HepG2 (cell line): Measurements from ENCODE around the gene PSMA3. TPM values are rescaled to one million over a fixed set of nuclear protein-coding genes. Genes with fewer than 3 reads are reported as not detected.

ENCODE experiments used
- E2F2 ChIP-seq: sonication (generic); formaldehyde crosslinking; IDR thresholded peaks from 2 replicates; pipeline ENCODE4 v1.4.0; 2020; ENCODE audit warnings: missing genetic modification reagents, borderline replicate concordance
- FOXP4 ChIP-seq: sonication (generic); formaldehyde crosslinking; IDR thresholded peaks from 2 replicates; pipeline ENCODE4 v1.4.0; 2020; ENCODE audit warnings: missing genetic modification reagents
- GABPA ChIP-seq, 2 experiments: IDR thresholded peaks; 2 replicates each; pipeline ENCODE4 v1.6.1; 2011 to 2016; ENCODE audit warnings: low read depth in 2 of 2, low read length in 1 of 2, missing biosample characterization in 1 of 2, missing genetic modification characterization in 1 of 2
- JUN ChIP-seq: sonication (generic); formaldehyde crosslinking; IDR thresholded peaks from 2 replicates; pipeline ENCODE4 v1.4.0; 2020; ENCODE audit warnings: mild to moderate bottlenecking, missing genetic modification reagents
- KLF16 ChIP-seq, 2 experiments: sonication (generic) in 1 of 2; formaldehyde crosslinking in 1 of 2; IDR thresholded peaks; 2 replicates each; pipeline versions ENCODE4 v1.6.1 to v1.8.0; 2016 to 2023; ENCODE audit warnings: missing genetic modification reagents in 2 of 2, missing compliant biosample characterization in 1 of 2
- KMT2B ChIP-seq: IDR thresholded peaks from 2 replicates; pipeline ENCODE4 v1.6.1; 2016; ENCODE audit warnings: missing genetic modification reagents, missing compliant biosample characterization
- NFKB2 ChIP-seq: sonication (generic); formaldehyde crosslinking; IDR thresholded peaks from 2 replicates; pipeline ENCODE4 v1.4.0; 2020; ENCODE audit warnings: missing genetic modification reagents, borderline replicate concordance
- PRPF4 ChIP-seq: fragments of 200-400 bp; formaldehyde crosslinking; IDR thresholded peaks from 2 replicates; pipeline ENCODE4 v1.6.1; 2016; ENCODE audit warnings: low read length, low read depth; ENCODE audit not compliant: poor library complexity, severe bottlenecking
- SYNCRIP ChIP-seq: fragments of 200-400 bp; formaldehyde crosslinking; IDR thresholded peaks from 2 replicates; pipeline ENCODE4 v1.6.1; 2018; ENCODE audit warnings: mild to moderate bottlenecking, low read depth, low read length; ENCODE audit not compliant: insufficient read depth
- TBX2 ChIP-seq: sonication (generic); formaldehyde crosslinking; IDR thresholded peaks from 2 replicates; pipeline ENCODE4 v1.5.0; 2020; ENCODE audit warnings: missing genetic modification reagents, mild to moderate bottlenecking, borderline replicate concordance
- TRAFD1 ChIP-seq: sonication (generic); formaldehyde crosslinking; IDR thresholded peaks from 2 replicates; pipeline ENCODE4 v1.5.1; 2020; ENCODE audit warnings: missing genetic modification reagents, mild to moderate bottlenecking, borderline replicate concordance
- TSC22D2 ChIP-seq: sonication (generic); formaldehyde crosslinking; IDR thresholded peaks from 2 replicates; pipeline ENCODE4 v1.5.1; 2020; ENCODE audit warnings: missing genetic modification reagents, mild to moderate bottlenecking, borderline replicate concordance
- ZBTB46 ChIP-seq: sonication (generic); formaldehyde crosslinking; IDR thresholded peaks from 2 replicates; pipeline ENCODE4 v1.4.0; 2020; ENCODE audit warnings: mild to moderate bottlenecking, missing genetic modification reagents, borderline replicate concordance
- ZNF740 ChIP-seq: sonication (generic); formaldehyde crosslinking; IDR thresholded peaks from 2 replicates; pipeline ENCODE4 v1.4.0; 2020; ENCODE audit warnings: missing genetic modification reagents
- polyA plus RNA-seq, 8 experiments: library from polyadenylated mRNA; depleted of rRNA in 3 of 8; stranded (reverse) in 7 of 8; unstranded in 1 of 8; fragments of >200 nt; fragmentation: Illumina TruSeq in 4 of 8; extraction: Trizol in 4 of 8; gene quantifications; 2 replicates each; pipeline versions ENCODE4 v1.2.1 to v1.2.3, GENCODE V29; 2011 to 2016; ENCODE audit warnings: low read depth in 4 of 8, missing spikeins in 1 of 8, mixed read lengths in 1 of 8; ENCODE audit not compliant: insufficient read depth in 1 of 8
- total RNA-seq, 5 experiments: library from RNA; depleted of rRNA; stranded (reverse); fragments of >200 nt; fragmentation: Illumina TruSeq; extraction: Trizol; gene quantifications; 2 replicates each; pipeline ENCODE4 v1.2.3, GENCODE V29; 2016; ENCODE audit warnings: low read depth in 1 of 5
- TF ChIP-seq, protein P1 (sequence below): sonication (generic); formaldehyde crosslinking; IDR thresholded peaks from 2 replicates; pipeline ENCODE4 v1.4.0; 2020; ENCODE audit warnings: missing genetic modification reagents
- TF ChIP-seq, protein P2 (sequence below): sonication (generic); formaldehyde crosslinking; IDR thresholded peaks from 2 replicates; pipeline ENCODE4 v1.4.0; 2020; ENCODE audit warnings: low read depth, mild to moderate bottlenecking, missing genetic modification reagents
- TF ChIP-seq, protein P3 (sequence below): sonication (generic); formaldehyde crosslinking; IDR thresholded peaks from 2 replicates; pipeline ENCODE4 v1.4.0; 2020; ENCODE audit warnings: mild to moderate bottlenecking, missing genetic modification reagents

The PSMA3 gene
- total and polyA plus RNA-seq, 2 of the 13 experiments (the other 11 are each of a cell fraction or from before 2014, with no cell fraction given): 232 to 275 TPM

DNA sequence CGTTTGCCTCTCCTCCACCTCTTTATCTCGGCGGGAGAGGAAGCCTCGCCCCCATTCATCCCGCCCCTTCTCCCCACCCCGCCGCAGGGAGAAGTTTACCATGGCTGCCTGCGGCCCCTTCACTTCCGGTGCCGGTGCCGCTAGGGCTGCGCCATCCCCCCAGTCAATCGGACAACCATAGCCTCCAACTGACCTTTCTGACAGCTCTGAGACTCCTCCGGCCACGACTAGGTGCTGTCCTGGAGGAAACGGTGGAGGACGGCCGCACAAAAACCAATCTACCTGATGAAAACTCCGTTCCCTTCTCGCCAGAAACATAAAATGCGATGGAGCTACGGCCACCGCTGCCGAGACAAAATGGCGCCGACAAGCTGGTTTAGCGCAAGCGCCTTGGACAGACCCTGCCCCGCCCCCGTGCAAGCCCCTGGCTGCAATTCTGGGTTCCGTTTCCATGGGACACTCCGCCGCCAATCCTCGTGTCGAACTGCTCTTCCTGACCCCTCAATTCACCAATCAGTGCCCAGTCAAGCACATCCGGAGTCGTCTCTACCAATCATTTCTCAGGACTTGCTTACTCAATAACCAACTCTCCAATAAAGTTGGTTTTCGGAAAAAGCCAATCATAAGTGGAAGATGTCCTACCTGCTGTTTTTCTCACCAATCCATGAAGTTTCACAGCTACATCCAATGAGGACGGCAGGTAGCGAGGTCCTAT lies 53.3 kb downstream of the PSMA3 start (continued):
- TF ChIP-seq TRAFD1 (CRISPR knock-in tag): no peak
- 0 out of 2 replicates have a peak, but pooled peaks have one; percentile 33 for TF ChIP-seq TSC22D2
- 0 out of 2 replicates have a peak, but pooled peaks have one; percentile 10 for TF ChIP-seq E2F2 (CRISPR knock-in tag)
- TF ChIP-seq JUN (CRISPR knock-in tag): no peak
- TF ChIP-seq TBX2 (CRISPR knock-in tag): peak; percentile 63
- peak; percentile 65; the same call in 1 of the 2 replicates for TF ChIP-seq NFKB2 (CRISPR knock-in tag)
- TF ChIP-seq FOXP4 (CRISPR knock-in tag): peak; percentile 61
- TF ChIP-seq PRPF4: no peak
- TF ChIP-seq KMT2B (CRISPR knock-in tag): peak; percentile 71; the same call in 1 of the 2 replicates
- TF ChIP-seq ZBTB46: no peak
- TF ChIP-seq, protein P1, sequence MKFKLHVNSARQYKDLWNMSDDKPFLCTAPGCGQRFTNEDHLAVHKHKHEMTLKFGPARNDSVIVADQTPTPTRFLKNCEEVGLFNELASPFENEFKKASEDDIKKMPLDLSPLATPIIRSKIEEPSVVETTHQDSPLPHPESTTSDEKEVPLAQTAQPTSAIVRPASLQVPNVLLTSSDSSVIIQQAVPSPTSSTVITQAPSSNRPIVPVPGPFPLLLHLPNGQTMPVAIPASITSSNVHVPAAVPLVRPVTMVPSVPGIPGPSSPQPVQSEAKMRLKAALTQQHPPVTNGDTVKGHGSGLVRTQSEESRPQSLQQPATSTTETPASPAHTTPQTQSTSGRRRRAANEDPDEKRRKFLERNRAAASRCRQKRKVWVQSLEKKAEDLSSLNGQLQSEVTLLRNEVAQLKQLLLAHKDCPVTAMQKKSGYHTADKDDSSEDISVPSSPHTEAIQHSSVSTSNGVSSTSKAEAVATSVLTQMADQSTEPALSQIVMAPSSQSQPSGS (CRISPR knock-in tag): peak; percentile 57; the same call in 1 of the 2 replicates
- TF ChIP-seq, protein P2, sequence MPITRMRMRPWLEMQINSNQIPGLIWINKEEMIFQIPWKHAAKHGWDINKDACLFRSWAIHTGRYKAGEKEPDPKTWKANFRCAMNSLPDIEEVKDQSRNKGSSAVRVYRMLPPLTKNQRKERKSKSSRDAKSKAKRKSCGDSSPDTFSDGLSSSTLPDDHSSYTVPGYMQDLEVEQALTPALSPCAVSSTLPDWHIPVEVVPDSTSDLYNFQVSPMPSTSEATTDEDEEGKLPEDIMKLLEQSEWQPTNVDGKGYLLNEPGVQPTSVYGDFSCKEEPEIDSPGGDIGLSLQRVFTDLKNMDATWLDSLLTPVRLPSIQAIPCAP (CRISPR knock-in tag): no peak
- peak in 1 of 2 experiments; percentile 19; a peak in 1 of 4 replicates for TF ChIP-seq KLF16 (CRISPR knock-in tag; IDR thresholded peaks at IDR 0.05)
- peak; percentile 46; the same call in 1 of the 2 replicates for TF ChIP-seq ZNF740 (CRISPR knock-in tag)
- peak; percentile 67 for TF ChIP-seq GABPA (IDR thresholded peaks at IDR 0.05; ENCODE audit: low read depth, low read length)
- peak; percentile 93 for TF ChIP-seq GABPA (CRISPR knock-in tag; IDR thresholded peaks at IDR 0.05; ENCODE audit: low read depth)
- TF ChIP-seq, protein P3, sequence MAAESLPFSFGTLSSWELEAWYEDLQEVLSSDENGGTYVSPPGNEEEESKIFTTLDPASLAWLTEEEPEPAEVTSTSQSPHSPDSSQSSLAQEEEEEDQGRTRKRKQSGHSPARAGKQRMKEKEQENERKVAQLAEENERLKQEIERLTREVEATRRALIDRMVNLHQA (CRISPR knock-in tag): no peak
- no peak for TF ChIP-seq SYNCRIP
